Panc1 (cell line): ENCODE measurements around the gene CIB2. TPM values are rescaled to one million over a fixed set of nuclear protein-coding genes. Genes with fewer than 3 reads are reported as not detected.

ENCODE experiments used
- ATAC-seq: fragments of 200-7000 bp; cut with Tn5 transposase; 2 replicates; pipeline ENCODE4 v1.9.1; 2020; ENCODE audit warnings: mild to moderate bottlenecking, moderate library complexity
- BruUV-seq: library from RNA; stranded (reverse); fragments of 400-500 nt; replicated peaks from 2 replicates; lab custom pipeline; 2021; lab: Mats Ljungman, UMichigan
- CTCF ChIA-PET: fragments of 300-600 bp; sonication (Branson Sonifier 250); formaldehyde crosslinking; loops from one replicate; lab custom pipeline; 2022; ENCODE audit warnings: antibody characterized with exemption; lab: Charles Lee
- POLR2A ChIA-PET: fragments of 300-600 bp; sonication (Branson Sonifier 250); formaldehyde crosslinking; loops from one replicate; lab custom pipeline; 2022; ENCODE audit warnings: antibody characterized with exemption; lab: Charles Lee
- DNase-seq: peaks from one replicate; pipeline ENCODE4 v3.0.0-alpha.2; 2010; ENCODE audit warnings: low read depth, low spot score
- H3K27ac ChIP-seq: 2 replicates; pipeline ENCODE4 v1.5.1; 2011; ENCODE audit warnings: mild to moderate bottlenecking, low read length, inconsistent platforms
- H3K27me3 ChIP-seq: fragments of 200-500 bp; sonication (Bioruptor generic); 2 replicates; pipeline ENCODE4 v1.6.0; 2014; ENCODE audit warnings: low read length, inconsistent platforms; ENCODE audit not compliant: control insufficient read depth, insufficient read depth
- H3K36me3 ChIP-seq: fragments of 200-500 bp; sonication (Bioruptor generic); 2 replicates; pipeline ENCODE4 v1.5.1; 2014; ENCODE audit warnings: inconsistent platforms, mild to moderate bottlenecking, low read length, moderate library complexity; ENCODE audit not compliant: control insufficient read depth, insufficient read depth
- H3K4me1 ChIP-seq: 2 replicates; pipeline ENCODE4 v1.5.1; 2011; ENCODE audit warnings: inconsistent platforms, mild to moderate bottlenecking, low read length, moderate library complexity; ENCODE audit not compliant: control insufficient read depth, insufficient read depth
- H3K4me3 ChIP-seq, 2 experiments: 2 replicates each; pipeline ENCODE4 v1.5.1; 2011 to 2012; ENCODE audit warnings: low read depth in 2 of 2, low read length in 2 of 2, mild to moderate bottlenecking in 2 of 2, inconsistent platforms in 1 of 2, moderate library complexity in 1 of 2
- H3K9me3 ChIP-seq: fragments of 200-500 bp; sonication (Bioruptor generic); 2 replicates; pipeline ENCODE4 v1.5.1; 2014; ENCODE audit warnings: low read depth, mild to moderate bottlenecking, inconsistent platforms, low read length, moderate library complexity; ENCODE audit not compliant: control insufficient read depth, insufficient read depth
- POLR2AphosphoS5 ChIP-seq: IDR thresholded peaks from 2 replicates; pipeline ENCODE4 v1.6.1; 2012; ENCODE audit warnings: mild to moderate bottlenecking, low read depth, low read length, moderate library complexity
- SIN3A ChIP-seq: IDR thresholded peaks from 2 replicates; pipeline ENCODE4 v1.6.1; 2012; ENCODE audit warnings: low read depth, mild to moderate bottlenecking, low read length, moderate library complexity, borderline replicate concordance; ENCODE audit not compliant: insufficient read depth
- TCF7L2 ChIP-seq: IDR thresholded peaks from 2 replicates; pipeline ENCODE4 v1.6.1; 2011; ENCODE audit warnings: mild to moderate bottlenecking, low read depth, low read length, inconsistent platforms
- in situ Hi-C: cut with HindIII; loops from 2 replicates; pipeline ENCODE4 v1.10.0; 2016; ENCODE audit warnings: low sequenced_read_pairs, low pct_unique_long_range_greater_than_20kb
- intact Hi-C: fragments of 100-400 bp; cut with micrococcal nuclease; formaldehyde crosslinking; loops from one replicate; pipeline ENCODE4 v1.10.0; 2022; ENCODE audit not compliant: unreplicated experiment
- total RNA-seq: library from RNA; stranded (reverse); gene quantifications from one replicate; pipeline ENCODE4 v1.2.1, GENCODE V29; 2021; ENCODE audit not compliant: unreplicated experiment
- TF ChIP-seq, protein P1 (sequence below): fragments of 450-650 bp; IDR thresholded peaks from 2 replicates; pipeline ENCODE4 v1.5.1; 2017; ENCODE audit warnings: mild to moderate bottlenecking
- TF ChIP-seq, protein P2 (sequence below), 2 experiments: IDR thresholded peaks; 2 replicates each; pipeline ENCODE4 v1.6.1; 2011 to 2012; ENCODE audit warnings: low read depth in 2 of 2, control low read depth in 1 of 2, low read length in 1 of 2, mild to moderate bottlenecking in 1 of 2, moderate library complexity in 1 of 2; ENCODE audit not compliant: insufficient read depth in 1 of 2

The CIB2 gene
- total RNA-seq, 1 experiment from 2014 or later, result 37.3 TPM

DNA sequence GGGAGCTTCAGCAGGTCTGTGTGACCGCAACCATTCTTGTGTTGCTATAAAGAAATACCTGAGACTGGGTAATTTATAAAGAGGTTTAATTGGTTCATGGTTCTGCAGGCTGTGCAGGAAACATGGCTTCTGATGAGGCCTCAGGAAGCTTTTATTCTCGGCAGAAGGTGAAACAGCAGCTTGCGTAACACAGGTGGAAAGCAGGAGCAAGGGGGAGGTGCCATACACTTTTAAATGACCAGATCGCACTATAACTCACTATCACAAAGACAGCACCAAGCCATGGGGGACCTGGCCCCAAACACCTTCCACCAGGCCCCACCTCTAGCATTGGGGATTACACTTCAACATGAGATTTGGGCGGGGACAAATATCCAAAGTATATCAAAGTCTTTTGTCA lies 8.3 kb upstream of the CIB2 start:
- H3K4me1 ChIP-seq, result no peaks in the 10 kb centered on the region
- no peaks in the 10 kb centered on the region for H3K9me3 ChIP-seq
- DNase-seq, result no peak
- TF ChIP-seq, protein P1, sequence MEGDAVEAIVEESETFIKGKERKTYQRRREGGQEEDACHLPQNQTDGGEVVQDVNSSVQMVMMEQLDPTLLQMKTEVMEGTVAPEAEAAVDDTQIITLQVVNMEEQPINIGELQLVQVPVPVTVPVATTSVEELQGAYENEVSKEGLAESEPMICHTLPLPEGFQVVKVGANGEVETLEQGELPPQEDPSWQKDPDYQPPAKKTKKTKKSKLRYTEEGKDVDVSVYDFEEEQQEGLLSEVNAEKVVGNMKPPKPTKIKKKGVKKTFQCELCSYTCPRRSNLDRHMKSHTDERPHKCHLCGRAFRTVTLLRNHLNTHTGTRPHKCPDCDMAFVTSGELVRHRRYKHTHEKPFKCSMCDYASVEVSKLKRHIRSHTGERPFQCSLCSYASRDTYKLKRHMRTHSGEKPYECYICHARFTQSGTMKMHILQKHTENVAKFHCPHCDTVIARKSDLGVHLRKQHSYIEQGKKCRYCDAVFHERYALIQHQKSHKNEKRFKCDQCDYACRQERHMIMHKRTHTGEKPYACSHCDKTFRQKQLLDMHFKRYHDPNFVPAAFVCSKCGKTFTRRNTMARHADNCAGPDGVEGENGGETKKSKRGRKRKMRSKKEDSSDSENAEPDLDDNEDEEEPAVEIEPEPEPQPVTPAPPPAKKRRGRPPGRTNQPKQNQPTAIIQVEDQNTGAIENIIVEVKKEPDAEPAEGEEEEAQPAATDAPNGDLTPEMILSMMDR, result no peak
- TF ChIP-seq, protein P2, sequence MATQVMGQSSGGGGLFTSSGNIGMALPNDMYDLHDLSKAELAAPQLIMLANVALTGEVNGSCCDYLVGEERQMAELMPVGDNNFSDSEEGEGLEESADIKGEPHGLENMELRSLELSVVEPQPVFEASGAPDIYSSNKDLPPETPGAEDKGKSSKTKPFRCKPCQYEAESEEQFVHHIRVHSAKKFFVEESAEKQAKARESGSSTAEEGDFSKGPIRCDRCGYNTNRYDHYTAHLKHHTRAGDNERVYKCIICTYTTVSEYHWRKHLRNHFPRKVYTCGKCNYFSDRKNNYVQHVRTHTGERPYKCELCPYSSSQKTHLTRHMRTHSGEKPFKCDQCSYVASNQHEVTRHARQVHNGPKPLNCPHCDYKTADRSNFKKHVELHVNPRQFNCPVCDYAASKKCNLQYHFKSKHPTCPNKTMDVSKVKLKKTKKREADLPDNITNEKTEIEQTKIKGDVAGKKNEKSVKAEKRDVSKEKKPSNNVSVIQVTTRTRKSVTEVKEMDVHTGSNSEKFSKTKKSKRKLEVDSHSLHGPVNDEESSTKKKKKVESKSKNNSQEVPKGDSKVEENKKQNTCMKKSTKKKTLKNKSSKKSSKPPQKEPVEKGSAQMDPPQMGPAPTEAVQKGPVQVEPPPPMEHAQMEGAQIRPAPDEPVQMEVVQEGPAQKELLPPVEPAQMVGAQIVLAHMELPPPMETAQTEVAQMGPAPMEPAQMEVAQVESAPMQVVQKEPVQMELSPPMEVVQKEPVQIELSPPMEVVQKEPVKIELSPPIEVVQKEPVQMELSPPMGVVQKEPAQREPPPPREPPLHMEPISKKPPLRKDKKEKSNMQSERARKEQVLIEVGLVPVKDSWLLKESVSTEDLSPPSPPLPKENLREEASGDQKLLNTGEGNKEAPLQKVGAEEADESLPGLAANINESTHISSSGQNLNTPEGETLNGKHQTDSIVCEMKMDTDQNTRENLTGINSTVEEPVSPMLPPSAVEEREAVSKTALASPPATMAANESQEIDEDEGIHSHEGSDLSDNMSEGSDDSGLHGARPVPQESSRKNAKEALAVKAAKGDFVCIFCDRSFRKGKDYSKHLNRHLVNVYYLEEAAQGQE (IDR thresholded peaks at IDR 0.05; ENCODE audit: insufficient read depth in 1 of 2, low read depth in 2 of 2, low read length in 1 of 2), result no peak
- TF ChIP-seq POLR2AphosphoS5, result no peak
- no peak for TF ChIP-seq TCF7L2
- TF ChIP-seq SIN3A, result no peak
- no peak overlapping the region for H3K27ac ChIP-seq
- in situ Hi-C loops (loop anchor here (25.0 kb wide), 1 partner anchor 123 kb away; the partner anchor contains the start of gene DNAJA4), intact Hi-C loops (no loop called here)
- no peak for ATAC-seq
- H3K4me3 ChIP-seq, result no peak overlapping the region
- no peaks in the 10 kb centered on the region for H3K36me3 ChIP-seq
- no peaks in the 10 kb centered on the region for H3K27me3 ChIP-seq
- no TSS peak for BruUV-seq
- POLR2A ChIA-PET, result no interaction called here
- CTCF ChIA-PET, result no interaction called here

- no peaks in the 10 kb centered on the region for H3K36me3 ChIP-seq
- no peak overlapping the region for H3K27ac ChIP-seq
- in situ Hi-C loops (loop anchor here (25.0 kb wide), 1 partner anchor 128 kb away; the partner anchor contains the start of gene DNAJA4), intact Hi-C loops (loop anchor here (5.0 kb wide), 1 partner anchor 108 kb away; no protein-coding TSS in a partner anchor)
- ChIA-PET CTCF (no interaction called here), POLR2A (interaction anchor here (0.7 kb wide), 1 partner anchor 106 kb away, joined by 6 read pairs; no protein-coding TSS in a partner anchor)
- TF ChIP-seq SIN3A, result no peak
- TF ChIP-seq, protein P2 (IDR thresholded peaks at IDR 0.05; ENCODE audit: insufficient read depth in 1 of 2, low read depth in 2 of 2, low read length in 1 of 2), result no peak
- TF ChIP-seq TCF7L2, result no peak
- TF ChIP-seq, protein P1, result no peak
- no peak for TF ChIP-seq POLR2AphosphoS5
- no peaks in the 10 kb centered on the region for H3K9me3 ChIP-seq
- DNase-seq (no peak), ATAC-seq (no peak)
- no peak overlapping the region for H3K4me3 ChIP-seq
- H3K4me1 ChIP-seq, result peaks cover 3% of the 10 kb centered on the region; the same call in 1 of the 2 replicates
- no TSS peak for BruUV-seq
- no peaks in the 10 kb centered on the region for H3K27me3 ChIP-seq
Measured at GRCh38 chr15:78133801-78134200, 2.6 kb upstream of the CIB2 start.
